OCI-LY1 (cell line): ENCODE measurements around the gene PSAP.

Experiments
- H2AFZ ChIP-seq: fragments of 200-600 bp; sonication (generic), shearing (Covaris generic); 2 replicates; pipeline ENCODE4 v1.6.0; 2014; ENCODE audit warnings: antibody characterized with exemption, mild to moderate bottlenecking, low read length
- H3F3A ChIP-seq: fragments of 200-600 bp; sonication (generic), shearing (Covaris generic); 2 replicates; pipeline ENCODE4 v1.6.0; 2014; ENCODE audit warnings: mild to moderate bottlenecking, antibody characterized with exemption, low read length, moderate library complexity; ENCODE audit not compliant: insufficient read depth
- H3K27ac ChIP-seq: fragments of 200-600 bp; sonication (generic); 2 replicates; pipeline ENCODE4 v1.5.1; 2014; ENCODE audit warnings: low read length, mixed run types, mild to moderate bottlenecking, low read depth; ENCODE audit not compliant: poor library complexity, severe bottlenecking
- H3K27me3 ChIP-seq: fragments of 200-600 bp; sonication (generic); 2 replicates; pipeline ENCODE4 v1.6.0; 2014; ENCODE audit warnings: antibody characterized with exemption, mild to moderate bottlenecking, low read length, moderate library complexity; ENCODE audit not compliant: insufficient read depth
- H3K36me3 ChIP-seq: fragments of 200-600 bp; sonication (generic); 2 replicates; pipeline ENCODE4 v1.6.1; 2014; ENCODE audit warnings: mild to moderate bottlenecking, antibody characterized with exemption, low read length, moderate library complexity, mixed read lengths; ENCODE audit not compliant: insufficient read depth
- H3K4me1 ChIP-seq: fragments of 200-600 bp; sonication (generic); 2 replicates; pipeline ENCODE4 v1.5.1; 2014; ENCODE audit warnings: mild to moderate bottlenecking, low read length, moderate library complexity; ENCODE audit not compliant: insufficient read depth, severe bottlenecking
- H3K4me2 ChIP-seq: fragments of 200-600 bp; sonication (generic), shearing (Covaris generic); 2 replicates; pipeline ENCODE4 v1.6.1; 2014; ENCODE audit warnings: low read length
- H3K4me3 ChIP-seq: fragments of 200-600 bp; sonication (generic); 2 replicates; pipeline ENCODE4 v1.5.1; 2014; ENCODE audit warnings: low read length, low read depth, mild to moderate bottlenecking, mixed read lengths; ENCODE audit not compliant: poor library complexity, severe bottlenecking
- H3K79me2 ChIP-seq: fragments of 200-600 bp; shearing (Covaris generic); 2 replicates; pipeline ENCODE4 v1.6.1; 2016; ENCODE audit warnings: mixed run types, low read length, mixed read lengths; ENCODE audit not compliant: insufficient read depth
- H3K9ac ChIP-seq: fragments of 200-600 bp; sonication (generic), shearing (Covaris generic); 2 replicates; pipeline ENCODE4 v1.6.1; 2014; ENCODE audit warnings: mild to moderate bottlenecking, low read length, mixed read lengths
- H3K9me2 ChIP-seq: fragments of 200-600 bp; sonication (generic), shearing (Covaris generic); 2 replicates; pipeline ENCODE4 v1.6.1; 2014; ENCODE audit warnings: low read depth, mild to moderate bottlenecking, low read length, mixed read lengths
- H3K9me3 ChIP-seq: fragments of 200-600 bp; shearing (Covaris generic); 2 replicates; pipeline ENCODE4 v1.6.1; 2014; ENCODE audit warnings: low read length, mixed read lengths
- H4K20me1 ChIP-seq: fragments of 200-600 bp; sonication (generic), shearing (Covaris generic); 2 replicates; pipeline ENCODE4 v1.6.0; 2016; ENCODE audit warnings: mild to moderate bottlenecking, low read length; ENCODE audit not compliant: insufficient read depth
- EZH2 ChIP-seq: fragments of 200-600 bp; sonication (generic), shearing (Covaris generic); IDR thresholded peaks from 2 replicates; pipeline ENCODE4 v1.8.0; 2017; ENCODE audit warnings: borderline replicate concordance, mixed run types, mild to moderate bottlenecking, antibody characterized with exemption, low read length, moderate library complexity, mixed read lengths
- TF ChIP-seq, protein P1 (sequence below): fragments of 200-600 bp; sonication (generic), shearing (Covaris generic); IDR thresholded peaks from 2 replicates; pipeline ENCODE4 v1.5.1; 2017; ENCODE audit warnings: mild to moderate bottlenecking, antibody characterized with exemption, low read length, moderate library complexity, mixed read lengths

PSAP gene

DNA sequence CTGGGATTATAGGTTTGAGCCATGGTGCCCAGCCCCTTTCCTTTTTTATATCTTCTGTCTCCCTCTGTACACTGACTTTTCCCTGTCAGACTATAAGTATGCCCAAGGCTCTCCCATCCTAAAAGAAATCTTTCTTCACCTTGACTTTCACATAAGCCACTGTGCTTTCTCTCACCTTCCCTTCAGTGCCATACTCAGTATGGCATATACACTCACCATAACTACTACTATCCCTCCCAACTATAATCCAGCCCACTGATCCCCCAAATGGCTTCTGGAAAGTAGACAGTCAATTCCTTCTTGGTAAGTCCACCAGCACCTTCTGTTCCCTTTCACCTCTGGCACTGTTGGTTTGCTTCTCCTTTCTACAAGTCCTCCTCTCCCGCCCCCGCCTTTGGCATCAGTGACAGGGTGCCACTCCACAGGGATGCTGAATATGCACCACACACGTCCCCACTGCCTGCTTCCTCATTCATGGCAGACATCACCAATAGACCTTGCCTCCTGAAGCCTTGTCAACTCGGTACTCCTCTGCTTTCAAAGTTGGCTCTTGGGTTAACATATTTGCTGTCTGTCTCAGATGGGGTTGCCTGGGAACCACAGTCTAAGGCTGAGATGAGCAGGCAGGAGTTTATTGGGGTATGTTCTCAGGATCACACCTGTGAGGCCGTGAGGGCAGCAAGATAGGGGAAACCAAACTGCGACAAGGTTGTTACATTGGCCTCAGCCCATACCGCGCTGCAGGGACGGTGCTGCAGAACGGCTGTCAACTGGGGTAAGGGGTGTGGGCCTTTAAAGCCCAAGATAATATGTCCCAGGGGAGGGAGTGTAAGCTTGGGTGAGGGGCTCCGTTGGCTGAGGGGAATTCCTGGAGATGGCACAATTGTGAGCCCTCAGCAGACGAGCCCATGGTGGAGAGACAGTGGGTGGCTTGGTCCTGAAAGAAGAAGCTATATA lies 7.2 kb upstream of the PSAP start:
- Histone ChIP-seq H3K4me2 (no peak overlapping the region), H3K9ac (no peak overlapping the region), H3K27ac (no peak overlapping the region), H3F3A (no peaks in the 10 kb centered on the region), H3K27me3 (no peaks in the 10 kb centered on the region), H3K79me2 (no peaks in the 10 kb centered on the region), H3K36me3 (no peaks in the 10 kb centered on the region), H3K4me1 (peaks cover 19% of the 10 kb centered on the region), H4K20me1 (no peaks in the 10 kb centered on the region), H3K4me3 (no peak overlapping the region), H3K9me2 (no peaks in the 10 kb centered on the region), H2AFZ (no peak overlapping the region), H3K9me3 (no peaks in the 10 kb centered on the region)
- TF ChIP-seq EZH2: no peak
- TF ChIP-seq, protein P1, sequence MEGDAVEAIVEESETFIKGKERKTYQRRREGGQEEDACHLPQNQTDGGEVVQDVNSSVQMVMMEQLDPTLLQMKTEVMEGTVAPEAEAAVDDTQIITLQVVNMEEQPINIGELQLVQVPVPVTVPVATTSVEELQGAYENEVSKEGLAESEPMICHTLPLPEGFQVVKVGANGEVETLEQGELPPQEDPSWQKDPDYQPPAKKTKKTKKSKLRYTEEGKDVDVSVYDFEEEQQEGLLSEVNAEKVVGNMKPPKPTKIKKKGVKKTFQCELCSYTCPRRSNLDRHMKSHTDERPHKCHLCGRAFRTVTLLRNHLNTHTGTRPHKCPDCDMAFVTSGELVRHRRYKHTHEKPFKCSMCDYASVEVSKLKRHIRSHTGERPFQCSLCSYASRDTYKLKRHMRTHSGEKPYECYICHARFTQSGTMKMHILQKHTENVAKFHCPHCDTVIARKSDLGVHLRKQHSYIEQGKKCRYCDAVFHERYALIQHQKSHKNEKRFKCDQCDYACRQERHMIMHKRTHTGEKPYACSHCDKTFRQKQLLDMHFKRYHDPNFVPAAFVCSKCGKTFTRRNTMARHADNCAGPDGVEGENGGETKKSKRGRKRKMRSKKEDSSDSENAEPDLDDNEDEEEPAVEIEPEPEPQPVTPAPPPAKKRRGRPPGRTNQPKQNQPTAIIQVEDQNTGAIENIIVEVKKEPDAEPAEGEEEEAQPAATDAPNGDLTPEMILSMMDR: no peak

DNA sequence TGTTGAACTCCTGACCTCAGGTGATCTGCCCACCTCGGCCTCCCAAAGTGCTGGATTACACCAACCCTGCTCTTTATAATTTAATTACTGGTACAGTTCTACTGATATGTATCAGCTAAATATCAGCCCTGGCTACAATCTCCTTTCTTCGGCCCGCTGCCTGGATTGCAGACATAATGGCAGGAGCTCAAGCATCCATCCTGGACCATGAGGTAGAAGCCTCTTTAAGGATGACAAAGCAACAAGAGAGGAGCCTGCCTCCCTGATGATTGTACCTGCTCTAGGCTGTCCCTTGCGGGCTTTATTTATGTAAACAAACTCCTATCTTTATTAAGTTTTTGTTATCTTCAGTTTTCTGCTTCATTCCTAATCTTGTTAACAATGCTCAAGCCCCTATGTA lies 5.6 kb upstream of the PSAP start:
- H2AFZ ChIP-seq: no peak overlapping the region
- no peaks in the 10 kb centered on the region for H3K79me2 ChIP-seq
- H3K4me1 ChIP-seq: peaks cover 31% of the 10 kb centered on the region
- no peaks in the 10 kb centered on the region for H3K9me3 ChIP-seq
- H3F3A ChIP-seq: no peaks in the 10 kb centered on the region
- no peaks in the 10 kb centered on the region for H3K9me2 ChIP-seq
- H3K27me3 ChIP-seq: no peaks in the 10 kb centered on the region
- H3K9ac ChIP-seq: no peak overlapping the region
- no peaks in the 10 kb centered on the region for H4K20me1 ChIP-seq
- H3K27ac ChIP-seq: no peak overlapping the region
- H3K4me2 ChIP-seq: no peak overlapping the region
- H3K36me3 ChIP-seq: no peaks in the 10 kb centered on the region
- TF ChIP-seq EZH2: no peak
- TF ChIP-seq, protein P1: no peak
- no peak overlapping the region for H3K4me3 ChIP-seq

GRCh38 chr10:71854031-71854430 lies 3.0 kb upstream of the PSAP start:
- H3K27ac ChIP-seq: no peak overlapping the region
- H4K20me1 ChIP-seq: no peaks in the 10 kb centered on the region
- H3F3A ChIP-seq: no peaks in the 10 kb centered on the region
- TF ChIP-seq, protein P1: no peak
- no peak for TF ChIP-seq EZH2
- H3K4me3 ChIP-seq: no peak overlapping the region
- peaks cover 30% of the 10 kb centered on the region for H3K4me1 ChIP-seq
- no peaks in the 10 kb centered on the region for H3K27me3 ChIP-seq
- H3K9ac ChIP-seq: no peak overlapping the region
- H2AFZ ChIP-seq: no peak overlapping the region
- H3K79me2 ChIP-seq: peaks cover 18% of the 10 kb centered on the region
- H3K9me2 ChIP-seq: no peaks in the 10 kb centered on the region
- H3K36me3 ChIP-seq: no peaks in the 10 kb centered on the region
- H3K9me3 ChIP-seq: no peaks in the 10 kb centered on the region
- H3K4me2 ChIP-seq: no peak overlapping the region
